Measurements from ENCODE around the gene CDH13. TPM values are rescaled to one million over a fixed set of nuclear protein-coding genes. Genes with fewer than 3 reads are reported as not detected.
A peak's percentile ranks its signal among the peaks of the same experiment; 100 is the strongest.

The CDH13 gene
- total and polyA plus RNA-seq, 2 experiments from 2014 or later, result 1.6 to 4.4 TPM

DNA sequence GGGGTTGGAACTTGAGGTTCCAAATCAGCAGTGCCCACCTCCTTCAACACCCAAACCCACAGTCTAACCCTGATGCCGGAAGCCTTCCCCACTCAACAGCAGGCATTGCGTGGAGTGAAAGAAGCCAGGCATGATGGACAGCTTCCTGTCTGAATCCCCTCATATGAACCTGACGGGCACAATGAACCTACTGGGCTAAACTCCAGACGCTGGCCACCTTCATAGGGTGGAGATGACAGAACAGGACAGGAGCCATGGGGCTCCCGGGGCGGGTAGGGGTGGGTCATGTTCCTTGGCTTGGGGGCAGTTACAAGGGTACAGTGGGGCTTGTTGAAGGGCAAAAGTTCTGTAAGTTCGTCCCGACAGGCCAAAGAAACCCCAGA is 1180.5 kb downstream of the CDH13 start:
- H3K4me3 Mint-ChIP-seq, result peak overlapping the region; percentile 89; the same call in 2 of the 3 replicates
- TF ChIP-seq ZNF114 (CRISPR knock-in tag; IDR thresholded peaks at IDR 0.05), result no peak
- no peak for TF ChIP-seq CREB1 (CRISPR knock-in tag; IDR thresholded peaks at IDR 0.05; ENCODE audit: low read depth)
- no peak for TF ChIP-seq EZH2 (IDR thresholded peaks at IDR 0.05; ENCODE audit: low read depth, unreplicated experiment)
- TF ChIP-seq JUNB (IDR thresholded peaks at IDR 0.05; ENCODE audit: unreplicated experiment), result no peak
- TF ChIP-seq POLR2AphosphoS5 (IDR thresholded peaks at IDR 0.05; ENCODE audit: low read depth), result no peak
- TF ChIP-seq NANOG (IDR thresholded peaks at IDR 0.05; ENCODE audit: borderline replicate concordance), result no peak
- no peak for TF ChIP-seq EZH2phosphoT487 (IDR thresholded peaks at IDR 0.05; ENCODE audit: unreplicated experiment)
- TF ChIP-seq STAT1 (IDR thresholded peaks at IDR 0.05; ENCODE audit: unreplicated experiment), result no peak
- TF ChIP-seq, protein P1, sequence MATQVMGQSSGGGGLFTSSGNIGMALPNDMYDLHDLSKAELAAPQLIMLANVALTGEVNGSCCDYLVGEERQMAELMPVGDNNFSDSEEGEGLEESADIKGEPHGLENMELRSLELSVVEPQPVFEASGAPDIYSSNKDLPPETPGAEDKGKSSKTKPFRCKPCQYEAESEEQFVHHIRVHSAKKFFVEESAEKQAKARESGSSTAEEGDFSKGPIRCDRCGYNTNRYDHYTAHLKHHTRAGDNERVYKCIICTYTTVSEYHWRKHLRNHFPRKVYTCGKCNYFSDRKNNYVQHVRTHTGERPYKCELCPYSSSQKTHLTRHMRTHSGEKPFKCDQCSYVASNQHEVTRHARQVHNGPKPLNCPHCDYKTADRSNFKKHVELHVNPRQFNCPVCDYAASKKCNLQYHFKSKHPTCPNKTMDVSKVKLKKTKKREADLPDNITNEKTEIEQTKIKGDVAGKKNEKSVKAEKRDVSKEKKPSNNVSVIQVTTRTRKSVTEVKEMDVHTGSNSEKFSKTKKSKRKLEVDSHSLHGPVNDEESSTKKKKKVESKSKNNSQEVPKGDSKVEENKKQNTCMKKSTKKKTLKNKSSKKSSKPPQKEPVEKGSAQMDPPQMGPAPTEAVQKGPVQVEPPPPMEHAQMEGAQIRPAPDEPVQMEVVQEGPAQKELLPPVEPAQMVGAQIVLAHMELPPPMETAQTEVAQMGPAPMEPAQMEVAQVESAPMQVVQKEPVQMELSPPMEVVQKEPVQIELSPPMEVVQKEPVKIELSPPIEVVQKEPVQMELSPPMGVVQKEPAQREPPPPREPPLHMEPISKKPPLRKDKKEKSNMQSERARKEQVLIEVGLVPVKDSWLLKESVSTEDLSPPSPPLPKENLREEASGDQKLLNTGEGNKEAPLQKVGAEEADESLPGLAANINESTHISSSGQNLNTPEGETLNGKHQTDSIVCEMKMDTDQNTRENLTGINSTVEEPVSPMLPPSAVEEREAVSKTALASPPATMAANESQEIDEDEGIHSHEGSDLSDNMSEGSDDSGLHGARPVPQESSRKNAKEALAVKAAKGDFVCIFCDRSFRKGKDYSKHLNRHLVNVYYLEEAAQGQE (IDR thresholded peaks at IDR 0.05; ENCODE audit: unreplicated experiment), result no peak
- TF ChIP-seq, protein P2, sequence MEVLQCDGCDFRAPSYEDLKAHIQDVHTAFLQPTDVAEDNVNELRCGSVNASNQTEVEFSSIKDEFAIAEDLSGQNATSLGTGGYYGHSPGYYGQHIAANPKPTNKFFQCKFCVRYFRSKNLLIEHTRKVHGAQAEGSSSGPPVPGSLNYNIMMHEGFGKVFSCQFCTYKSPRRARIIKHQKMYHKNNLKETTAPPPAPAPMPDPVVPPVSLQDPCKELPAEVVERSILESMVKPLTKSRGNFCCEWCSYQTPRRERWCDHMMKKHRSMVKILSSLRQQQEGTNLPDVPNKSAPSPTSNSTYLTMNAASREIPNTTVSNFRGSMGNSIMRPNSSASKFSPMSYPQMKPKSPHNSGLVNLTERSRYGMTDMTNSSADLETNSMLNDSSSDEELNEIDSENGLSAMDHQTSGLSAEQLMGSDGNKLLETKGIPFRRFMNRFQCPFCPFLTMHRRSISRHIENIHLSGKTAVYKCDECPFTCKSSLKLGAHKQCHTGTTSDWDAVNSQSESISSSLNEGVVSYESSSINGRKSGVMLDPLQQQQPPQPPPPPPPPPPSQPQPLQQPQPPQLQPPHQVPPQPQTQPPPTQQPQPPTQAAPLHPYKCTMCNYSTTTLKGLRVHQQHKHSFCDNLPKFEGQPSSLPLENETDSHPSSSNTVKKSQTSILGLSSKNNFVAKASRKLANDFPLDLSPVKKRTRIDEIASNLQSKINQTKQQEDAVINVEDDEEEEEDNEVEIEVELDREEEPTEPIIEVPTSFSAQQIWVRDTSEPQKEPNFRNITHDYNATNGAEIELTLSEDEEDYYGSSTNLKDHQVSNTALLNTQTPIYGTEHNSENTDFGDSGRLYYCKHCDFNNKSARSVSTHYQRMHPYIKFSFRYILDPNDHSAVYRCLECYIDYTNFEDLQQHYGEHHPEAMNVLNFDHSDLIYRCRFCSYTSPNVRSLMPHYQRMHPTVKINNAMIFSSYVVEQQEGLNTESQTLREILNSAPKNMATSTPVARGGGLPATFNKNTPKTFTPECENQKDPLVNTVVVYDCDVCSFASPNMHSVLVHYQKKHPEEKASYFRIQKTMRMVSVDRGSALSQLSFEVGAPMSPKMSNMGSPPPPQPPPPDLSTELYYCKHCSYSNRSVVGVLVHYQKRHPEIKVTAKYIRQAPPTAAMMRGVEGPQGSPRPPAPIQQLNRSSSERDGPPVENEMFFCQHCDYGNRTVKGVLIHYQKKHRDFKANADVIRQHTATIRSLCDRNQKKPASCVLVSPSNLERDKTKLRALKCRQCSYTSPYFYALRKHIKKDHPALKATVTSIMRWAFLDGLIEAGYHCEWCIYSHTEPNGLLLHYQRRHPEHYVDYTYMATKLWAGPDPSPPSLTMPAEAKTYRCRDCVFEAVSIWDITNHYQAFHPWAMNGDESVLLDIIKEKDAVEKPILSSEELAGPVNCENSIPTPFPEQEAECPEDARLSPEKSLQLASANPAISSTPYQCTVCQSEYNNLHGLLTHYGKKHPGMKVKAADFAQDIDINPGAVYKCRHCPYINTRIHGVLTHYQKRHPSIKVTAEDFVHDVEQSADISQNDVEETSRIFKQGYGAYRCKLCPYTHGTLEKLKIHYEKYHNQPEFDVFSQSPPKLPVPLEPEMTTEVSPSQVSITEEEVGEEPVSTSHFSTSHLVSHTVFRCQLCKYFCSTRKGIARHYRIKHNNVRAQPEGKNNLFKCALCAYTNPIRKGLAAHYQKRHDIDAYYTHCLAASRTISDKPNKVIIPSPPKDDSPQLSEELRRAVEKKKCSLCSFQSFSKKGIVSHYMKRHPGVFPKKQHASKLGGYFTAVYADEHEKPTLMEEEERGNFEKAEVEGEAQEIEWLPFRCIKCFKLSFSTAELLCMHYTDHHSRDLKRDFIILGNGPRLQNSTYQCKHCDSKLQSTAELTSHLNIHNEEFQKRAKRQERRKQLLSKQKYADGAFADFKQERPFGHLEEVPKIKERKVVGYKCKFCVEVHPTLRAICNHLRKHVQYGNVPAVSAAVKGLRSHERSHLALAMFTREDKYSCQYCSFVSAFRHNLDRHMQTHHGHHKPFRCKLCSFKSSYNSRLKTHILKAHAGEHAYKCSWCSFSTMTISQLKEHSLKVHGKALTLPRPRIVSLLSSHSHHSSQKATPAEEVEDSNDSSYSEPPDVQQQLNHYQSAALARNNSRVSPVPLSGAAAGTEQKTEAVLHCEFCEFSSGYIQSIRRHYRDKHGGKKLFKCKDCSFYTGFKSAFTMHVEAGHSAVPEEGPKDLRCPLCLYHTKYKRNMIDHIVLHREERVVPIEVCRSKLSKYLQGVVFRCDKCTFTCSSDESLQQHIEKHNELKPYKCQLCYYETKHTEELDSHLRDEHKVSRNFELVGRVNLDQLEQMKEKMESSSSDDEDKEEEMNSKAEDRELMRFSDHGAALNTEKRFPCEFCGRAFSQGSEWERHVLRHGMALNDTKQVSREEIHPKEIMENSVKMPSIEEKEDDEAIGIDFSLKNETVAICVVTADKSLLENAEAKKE (CRISPR knock-in tag; IDR thresholded peaks at IDR 0.05), result no peak
- no peak for TF ChIP-seq ZNF331 (CRISPR knock-in tag; IDR thresholded peaks at IDR 0.05; ENCODE audit: low read depth)
- TF ChIP-seq CTCF (conservative IDR thresholded peaks at IDR 0.05; ENCODE audit: low read depth in 2 of 2), result no peak
- no peak for TF ChIP-seq ETS1 (IDR thresholded peaks at IDR 0.05)
- peaks cover 11% of the 10 kb centered on the region; the same call in 1 of the 2 replicates for H3K36me3 ChIP-seq (ENCODE audit: insufficient read depth)

More for the DNA sequence above, 1180.5 kb downstream of the CDH13 start:
- Histone ChIP-seq H4K20me1 (replicated peaks; ENCODE audit: insufficient read depth) (no peaks in the 10 kb centered on the region; the same call in 1 of the 2 replicates), H3K27ac (ENCODE audit: low read depth) (no peak overlapping the region), H3F3A (replicated peaks; ENCODE audit: low read depth) (0 out of 2 replicates have a peak, but pooled peaks cover 4% of the 10 kb centered on the region), H3K79me2 (replicated peaks; ENCODE audit: insufficient read depth) (peaks cover 30% of the 10 kb centered on the region), H3K4me2 (no peak overlapping the region), H3K9me2 (ENCODE audit: insufficient read depth) (peaks cover 6% of the 10 kb centered on the region; the same call in 1 of the 2 replicates), H3K4me3 (peak overlapping the region; percentile 98; the same call in 1 of the 2 replicates), H3K4me1 (ENCODE audit: insufficient read depth) (peaks cover 37% of the 10 kb centered on the region), H2AFZ (peak overlapping the region; percentile 88; the same call in 1 of the 2 replicates), H3K27me3 (ENCODE audit: insufficient read depth) (no peaks in the 10 kb centered on the region)
- Mint-ChIP-seq H3K27me3 (ENCODE audit: insufficient read depth, low read depth, poor library complexity) (peaks cover 10% of the 10 kb centered on the region), H3K36me3 (ENCODE audit: low read depth) (peaks cover 31% of the 10 kb centered on the region), H3K9me3 (no peaks in the 10 kb centered on the region; the same call in 2 of the 3 replicates), H3K4me1 (peaks cover 29% of the 10 kb centered on the region), H3K27ac (no peak overlapping the region)
- DNase-seq (ENCODE audit: low spot score) (no peak), ATAC-seq (peak; percentile 4; the same call in 1 of the 3 replicates)

Measured in GM23338 (cell line).